Activated naive CD8-positive, alpha-beta T cell treated with anti-CD3 and anti-CD28 coated beads, Interleukin-2, amount 10 ng/mL, durations not matched to agents 7 days and 5 days (primary cell): Measurements from ENCODE around the gene ZSCAN29. TPM values are rescaled to one million over a fixed set of nuclear protein-coding genes. Genes with fewer than 3 reads are reported as not detected.
A peak's percentile ranks its signal among the peaks of the same experiment; 100 is the strongest.
"Not testable (repeated sequence)": the region's sequence is repeated elsewhere in the genome, so short reads cannot be mapped to it uniquely, and the experiment has no call there.

ENCODE experiments used
- ATAC-seq: fragments of 150-1000 bp; cut with Tn5 transposase; one replicate; pipeline ENCODE4 v1.10.0; 2021; ENCODE audit warnings: low read depth, moderate library complexity
- POLR2A ChIA-PET: fragments of 350-600 bp; sonication (Branson Sonifier 250); formaldehyde crosslinking; loops from one replicate; lab custom pipeline; 2021; ENCODE audit warnings: antibody characterized with exemption; lab: Charles Lee
- DNase-seq: peaks from one replicate; pipeline ENCODE4 v3.0.0; 2021
- H3K27ac Mint-ChIP-seq: one replicate; pipeline ENCODE4 v1.8.0; 2022; ENCODE audit warnings: mild to moderate bottlenecking, mixed read lengths
- H3K27me3 Mint-ChIP-seq: one replicate; pipeline ENCODE4 v1.8.0; 2022; ENCODE audit warnings: mild to moderate bottlenecking, moderate library complexity, mixed read lengths
- H3K36me3 Mint-ChIP-seq: one replicate; pipeline ENCODE4 v1.8.0; 2021; ENCODE audit warnings: mild to moderate bottlenecking, mixed read lengths
- H3K4me1 Mint-ChIP-seq: one replicate; pipeline ENCODE4 v1.8.0; 2021; ENCODE audit warnings: mixed read lengths
- H3K4me3 Mint-ChIP-seq: one replicate; pipeline ENCODE4 v1.8.0; 2022; ENCODE audit warnings: mild to moderate bottlenecking, moderate library complexity, mixed read lengths
- H3K9me3 Mint-ChIP-seq: one replicate; pipeline ENCODE4 v1.8.0; 2021; ENCODE audit warnings: mixed read lengths
- total RNA-seq, 2 experiments: library from RNA; stranded (reverse); gene quantifications; one replicate each; pipeline ENCODE4 v1.2.3, GENCODE V29; 2021

The ZSCAN29 gene
- 10 to 100 TPM; 34.0 to 36.1 TPM for total RNA-seq

DNA sequence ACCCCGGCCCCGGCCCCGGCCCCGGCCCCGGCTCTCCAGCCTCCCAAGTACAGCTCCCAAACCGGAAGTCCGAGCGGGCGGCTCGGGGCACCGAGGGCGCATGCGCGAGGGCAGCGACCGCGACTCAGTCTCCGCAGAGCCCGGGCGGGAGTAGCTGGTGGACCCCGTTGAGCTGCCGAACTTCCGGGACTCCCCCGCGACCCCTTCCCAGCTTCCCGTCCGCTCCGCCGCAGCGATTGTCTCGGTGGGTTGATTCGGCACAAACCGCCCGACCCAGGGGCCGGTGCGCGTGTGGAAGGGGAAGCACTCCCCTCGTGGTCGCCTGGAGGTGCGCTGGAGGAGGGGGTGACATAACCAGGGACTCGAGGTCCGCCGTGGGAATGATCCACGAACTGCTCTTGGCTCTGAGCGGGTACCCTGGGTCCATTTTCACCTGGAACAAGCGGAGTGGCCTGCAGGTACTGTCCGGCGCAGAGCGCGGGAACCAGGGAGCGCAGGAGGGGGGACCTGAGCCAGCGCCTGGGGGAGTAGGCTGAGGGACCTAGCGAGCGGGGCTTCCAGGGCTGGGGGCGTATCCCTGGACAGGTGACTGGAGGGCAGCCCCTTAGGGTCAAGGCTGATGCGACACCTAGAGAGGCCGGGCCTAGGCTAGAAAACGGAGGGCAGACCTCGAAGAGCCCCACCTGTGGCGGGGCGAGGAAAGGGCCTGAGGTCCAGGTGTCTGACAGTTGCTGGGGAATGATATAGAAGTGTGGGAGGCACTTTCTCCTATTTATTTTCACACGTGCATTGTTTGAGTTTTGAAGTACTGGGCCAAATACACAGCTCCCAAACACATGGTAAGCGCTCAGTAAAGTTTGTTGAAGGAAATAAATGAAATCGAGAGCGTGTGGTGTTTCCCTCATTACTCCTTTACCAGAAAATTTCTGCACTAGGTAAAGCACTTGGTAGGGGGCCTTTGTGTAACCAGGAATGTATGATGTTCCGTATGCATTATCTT is at the start of gene ZSCAN29, which contains the start of gene TUBGCP4:
Gene ZSCAN29, minus strand, starts transcription at position 69 of the 1,000 bp plus-strand sequence. CDS start 1,130 bp downstream, outside the sequence.
Gene TUBGCP4, plus strand, starts transcription at position 127 of the 1,000 bp plus-strand sequence. Its CDS starts 254 bp downstream, at position 381.
- POLR2A ChIA-PET = interaction anchor here (0.5 to 2.3 kb wide), 10 partner anchors 9 to 1710 kb away, joined by 3 to 9 read pairs (median 3); partner anchors contain the start of gene ELL3
- H3K27me3 Mint-ChIP-seq = no peaks in the 10 kb centered on the region
- peaks cover 40% of the 10 kb centered on the region for H3K36me3 Mint-ChIP-seq
- peaks cover 3% of the 10 kb centered on the region for H3K9me3 Mint-ChIP-seq
- peaks cover 33% of the 10 kb centered on the region for H3K4me1 Mint-ChIP-seq
- DNase-seq (peak; percentile 89), ATAC-seq (peak; percentile 83)
- H3K4me3 Mint-ChIP-seq = peak within 1 kb of the TSS; percentile 88
- H3K27ac Mint-ChIP-seq = peak within 1 kb of the TSS; percentile 85

DNA sequence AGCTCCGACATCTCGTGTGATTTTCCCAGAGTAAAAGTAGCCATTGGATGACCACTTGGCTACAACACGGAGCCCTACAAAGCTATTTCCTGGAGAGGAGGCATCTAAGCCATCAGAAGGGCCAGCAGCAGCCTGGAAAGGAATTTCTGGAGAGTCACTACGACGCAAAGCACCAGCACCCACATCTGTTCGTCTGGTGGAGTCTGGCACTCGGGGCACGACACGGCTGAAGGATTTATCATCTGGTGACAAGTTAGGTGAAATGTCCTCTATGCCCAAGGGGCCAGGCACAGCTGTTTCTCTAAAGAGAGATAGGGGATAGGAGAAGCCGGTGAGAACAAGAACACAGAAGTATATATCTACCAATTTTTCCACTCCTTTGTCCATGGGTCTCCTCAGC is 49.6 kb upstream of the ZSCAN29 start:
- no peak overlapping the region for H3K27ac Mint-ChIP-seq
- POLR2A ChIA-PET = no interaction called here
- no peaks in the 10 kb centered on the region for H3K9me3 Mint-ChIP-seq
- peaks cover 16% of the 10 kb centered on the region for H3K36me3 Mint-ChIP-seq
- ATAC-seq (no peak), DNase-seq (no peak)
- H3K4me3 Mint-ChIP-seq = no peak overlapping the region
- H3K27me3 Mint-ChIP-seq = no peaks in the 10 kb centered on the region
- H3K4me1 Mint-ChIP-seq = peaks cover 9% of the 10 kb centered on the region

DNA sequence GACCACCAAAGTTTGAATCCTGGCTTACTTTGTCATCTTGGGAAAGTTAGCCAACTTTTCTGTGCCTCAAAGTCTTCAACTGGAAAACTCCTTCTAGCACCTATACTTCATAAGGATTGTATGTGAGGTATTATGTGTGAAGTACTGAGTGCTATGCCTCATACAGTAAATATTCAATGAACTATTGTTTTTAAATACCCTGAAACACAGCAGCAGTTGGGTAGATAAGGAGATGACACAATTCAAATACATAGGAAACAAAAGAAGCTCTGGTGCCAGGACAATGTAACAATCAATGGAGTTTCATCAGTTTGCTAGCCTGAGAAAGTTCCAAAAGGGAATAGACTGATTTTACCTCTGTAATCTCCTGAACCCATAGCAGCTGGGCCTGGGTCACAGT is 43.4 kb upstream of the ZSCAN29 start:
- Mint-ChIP-seq H3K9me3 (no peaks in the 10 kb centered on the region), H3K27ac (no peak overlapping the region), H3K4me1 (no peaks in the 10 kb centered on the region), H3K27me3 (no peaks in the 10 kb centered on the region), H3K36me3 (peaks cover 18% of the 10 kb centered on the region), H3K4me3 (no peak overlapping the region)
- POLR2A ChIA-PET = no interaction called here
- no peak for DNase-seq
- no peak for ATAC-seq

DNA sequence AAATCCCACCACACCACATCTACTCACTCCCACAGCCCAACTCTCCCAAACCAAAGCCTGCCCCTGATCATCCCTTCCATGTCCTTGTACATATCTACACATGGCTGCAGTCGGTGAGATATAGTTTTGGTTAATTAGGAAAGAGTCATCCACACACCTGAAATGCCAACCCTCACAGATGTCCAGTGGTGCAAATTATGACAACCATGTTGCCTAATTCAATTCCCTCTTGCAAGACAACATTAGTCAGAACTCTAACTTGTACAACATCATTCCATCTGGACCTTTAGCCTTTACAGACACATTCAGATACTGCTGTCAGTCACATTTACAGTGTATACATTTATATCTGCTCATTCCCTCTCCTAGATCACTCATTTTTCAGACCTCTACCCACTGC is 41.3 kb upstream of the ZSCAN29 start:
- Mint-ChIP-seq H3K36me3 (peaks cover 21% of the 10 kb centered on the region), H3K4me1 (no peaks in the 10 kb centered on the region), H3K27me3 (no peaks in the 10 kb centered on the region), H3K9me3 (no peaks in the 10 kb centered on the region), H3K27ac (no peak overlapping the region), H3K4me3 (no peak overlapping the region)
- POLR2A ChIA-PET = no interaction called here
- no peak for ATAC-seq
- DNase-seq = no peak

DNA sequence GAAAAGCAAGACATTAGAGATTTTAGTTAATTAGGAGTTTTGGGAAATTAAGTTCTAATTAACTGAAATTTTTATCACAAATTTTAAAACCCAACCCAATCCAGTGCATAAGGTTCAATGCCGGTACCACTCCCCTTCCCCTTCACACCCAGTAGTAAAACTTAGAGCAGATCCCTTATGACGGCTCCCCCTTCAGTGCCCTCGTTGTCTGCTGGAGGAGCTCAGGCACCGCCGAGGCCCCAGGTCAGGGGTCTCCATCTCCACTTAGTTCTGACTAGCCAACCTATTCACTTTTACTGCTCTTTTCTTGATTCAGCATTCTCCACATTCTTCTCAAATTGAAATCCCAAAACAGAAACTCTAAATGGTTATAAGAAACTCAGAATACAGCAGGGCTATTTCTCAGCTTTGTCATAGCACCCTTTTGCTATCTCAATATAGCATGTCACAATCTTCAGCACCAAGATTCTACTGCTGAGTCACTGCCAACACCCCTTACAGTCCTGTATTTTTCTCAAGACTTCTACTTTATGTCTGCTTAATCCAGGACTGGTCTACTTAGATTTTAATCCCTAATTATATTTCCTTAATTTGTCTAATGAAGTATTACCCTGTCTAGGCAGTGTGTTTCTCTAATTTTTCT is 39.9 kb upstream of the ZSCAN29 start:
- POLR2A ChIA-PET = no interaction called here
- Mint-ChIP-seq H3K9me3 (no peaks in the 10 kb centered on the region), H3K27ac (no peak overlapping the region), H3K4me3 (no peak overlapping the region), H3K4me1 (no peaks in the 10 kb centered on the region), H3K36me3 (peaks cover 25% of the 10 kb centered on the region), H3K27me3 (no peaks in the 10 kb centered on the region)
- DNase-seq (no peak), ATAC-seq (no peak)

DNA sequence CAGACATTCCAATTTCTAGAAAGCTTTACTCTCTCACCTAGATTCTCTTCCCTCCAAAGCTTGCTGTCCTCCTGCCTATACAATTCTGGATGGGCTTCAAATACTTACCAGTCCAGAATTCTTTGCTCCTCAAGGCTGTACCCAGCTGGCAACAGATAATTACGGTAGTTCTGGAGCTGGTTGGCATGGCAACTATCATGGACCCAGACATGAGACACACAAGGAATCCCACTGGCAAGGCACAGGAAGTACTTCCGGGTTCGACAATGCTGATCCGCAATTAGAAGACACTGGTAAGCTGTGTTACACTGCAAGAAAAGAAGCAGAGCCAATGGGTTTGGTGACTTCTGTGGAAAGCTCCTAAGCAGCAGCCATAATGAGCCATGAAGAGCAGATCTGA is 37.9 kb upstream of the ZSCAN29 start:
- Mint-ChIP-seq H3K9me3 (no peaks in the 10 kb centered on the region), H3K27ac (no peak overlapping the region), H3K36me3 (peaks cover 31% of the 10 kb centered on the region), H3K4me1 (no peaks in the 10 kb centered on the region), H3K4me3 (no peak overlapping the region), H3K27me3 (no peaks in the 10 kb centered on the region)
- ATAC-seq (no peak), DNase-seq (no peak)
- POLR2A ChIA-PET = no interaction called here

DNA sequence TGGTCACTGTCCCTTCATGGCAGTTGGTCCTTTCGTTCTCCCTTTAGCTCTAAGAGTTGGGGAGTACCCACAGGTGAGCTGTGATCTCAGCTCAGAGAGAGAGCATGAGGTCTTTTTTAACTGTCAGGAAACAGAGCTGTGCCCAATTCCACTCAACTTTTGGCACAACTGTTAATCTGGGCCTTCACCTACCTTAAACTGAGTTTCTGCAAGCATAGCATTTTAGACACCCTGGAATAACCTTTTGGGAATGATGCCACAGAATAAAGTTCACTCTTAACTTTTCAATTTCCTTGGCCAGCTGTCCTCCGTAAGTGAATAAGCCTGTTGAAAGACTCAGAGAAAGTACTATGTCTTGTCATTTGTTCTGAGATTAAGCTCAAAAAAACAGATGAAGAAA is 36.0 kb upstream of the ZSCAN29 start:
- Mint-ChIP-seq H3K27ac (no peak overlapping the region), H3K36me3 (peaks cover 30% of the 10 kb centered on the region), H3K4me1 (no peaks in the 10 kb centered on the region), H3K4me3 (no peak overlapping the region), H3K27me3 (no peaks in the 10 kb centered on the region), H3K9me3 (no peaks in the 10 kb centered on the region)
- DNase-seq (no peak), ATAC-seq (no peak)
- POLR2A ChIA-PET = interaction anchor here (1.0 kb wide), 1 partner anchor 10 kb away, joined by 3 read pairs; no protein-coding TSS in a partner anchor

DNA sequence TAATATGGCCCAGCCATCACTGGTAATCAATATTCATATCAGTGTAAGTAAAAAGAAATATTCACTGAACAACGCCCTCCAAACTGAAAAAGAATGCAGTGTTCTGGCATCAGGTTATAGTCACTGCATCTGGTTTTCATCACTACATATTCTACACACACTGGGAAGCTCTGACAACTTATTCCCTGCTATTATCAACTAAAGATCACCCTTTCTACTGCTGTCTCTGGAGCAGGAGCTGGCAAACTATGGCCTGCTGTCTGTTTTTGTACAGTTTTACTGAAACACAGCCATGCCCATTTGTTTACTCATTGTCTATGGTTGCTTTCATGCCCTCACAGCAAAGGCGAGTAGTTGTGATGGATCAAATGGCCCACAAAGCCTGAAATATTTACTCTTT is 35.3 kb upstream of the ZSCAN29 start:
- no peak for DNase-seq
- Mint-ChIP-seq H3K27ac (no peak overlapping the region), H3K4me3 (no peak overlapping the region), H3K9me3 (no peaks in the 10 kb centered on the region), H3K36me3 (peaks cover 32% of the 10 kb centered on the region), H3K27me3 (no peaks in the 10 kb centered on the region), H3K4me1 (no peaks in the 10 kb centered on the region)
- ATAC-seq = no peak
- POLR2A ChIA-PET = interaction anchor here (1.0 kb wide), 1 partner anchor 10 kb away, joined by 3 read pairs; no protein-coding TSS in a partner anchor

DNA sequence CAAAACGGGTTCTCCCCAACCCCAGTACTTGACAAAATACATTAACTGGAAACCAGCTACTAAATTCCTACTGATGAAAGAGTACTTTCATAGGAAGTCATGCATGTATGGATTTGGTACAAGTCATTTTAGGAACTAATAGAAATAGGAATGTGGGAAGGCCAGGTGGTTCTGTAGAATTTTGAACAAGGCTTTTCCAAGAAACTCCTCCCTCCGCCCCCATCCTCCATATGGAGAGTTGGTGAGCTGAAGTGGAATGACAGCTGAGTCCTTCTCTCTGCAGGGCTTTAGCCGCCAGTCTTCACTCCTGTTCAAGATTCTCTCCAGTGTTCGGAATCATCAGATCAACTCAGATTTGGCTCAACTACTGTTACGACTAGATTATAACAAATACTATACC is 33.3 kb upstream of the ZSCAN29 start:
- Mint-ChIP-seq H3K9me3 (no peaks in the 10 kb centered on the region), H3K4me3 (no peak overlapping the region), H3K27me3 (no peaks in the 10 kb centered on the region), H3K27ac (no peak overlapping the region), H3K36me3 (peaks cover 29% of the 10 kb centered on the region), H3K4me1 (no peaks in the 10 kb centered on the region)
- no peak for DNase-seq
- POLR2A ChIA-PET = no interaction called here
- ATAC-seq = no peak

DNA sequence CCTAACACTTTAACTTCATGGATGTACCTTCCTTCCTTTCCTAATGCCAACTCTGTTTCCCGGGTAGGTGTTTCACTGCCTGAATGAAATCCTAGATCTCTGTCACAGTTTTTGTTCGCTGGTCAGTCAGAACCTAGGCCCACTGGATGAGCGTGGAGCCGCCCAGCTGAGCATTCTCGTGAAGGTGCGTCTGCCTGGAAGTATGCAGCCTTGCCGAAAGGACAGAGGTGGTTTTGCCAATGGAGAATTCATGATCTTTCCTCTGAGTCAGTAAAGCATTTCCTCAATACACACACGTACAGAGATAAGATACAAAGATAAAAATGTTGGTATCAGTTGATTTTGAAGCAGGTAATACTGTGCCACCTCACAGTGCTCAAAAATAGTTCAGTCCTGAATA is 32.8 kb upstream of the ZSCAN29 start:
- POLR2A ChIA-PET = interaction anchor here (1.0 kb wide), 1 partner anchor 14 kb away, joined by 3 read pairs; no protein-coding TSS in a partner anchor
- no peak for ATAC-seq
- no peaks in the 10 kb centered on the region for H3K9me3 Mint-ChIP-seq
- no peak overlapping the region for H3K27ac Mint-ChIP-seq
- DNase-seq = no peak
- H3K36me3 Mint-ChIP-seq = peaks cover 30% of the 10 kb centered on the region
- H3K4me3 Mint-ChIP-seq = no peak overlapping the region
- no peaks in the 10 kb centered on the region for H3K4me1 Mint-ChIP-seq
- H3K27me3 Mint-ChIP-seq = no peaks in the 10 kb centered on the region

DNA sequence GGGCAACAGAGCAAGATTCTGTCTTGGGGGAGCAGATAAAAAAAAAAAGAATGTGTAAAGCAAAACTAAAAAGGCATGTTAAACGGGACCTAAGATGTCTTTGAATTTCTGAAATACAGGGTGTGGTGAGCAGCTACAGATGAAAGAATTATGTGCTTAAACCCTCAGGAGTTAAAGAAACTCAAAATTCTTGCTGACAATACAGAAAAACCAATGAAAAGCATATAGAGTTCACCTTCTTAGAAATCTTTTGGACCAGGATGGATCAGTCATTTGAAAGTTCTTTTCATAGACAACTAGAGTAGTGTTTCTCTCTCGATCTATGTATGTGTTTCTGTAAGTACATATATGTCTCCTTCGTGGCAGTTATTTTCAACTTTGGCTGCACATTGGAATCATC is 31.4 kb upstream of the ZSCAN29 start:
- H3K27me3 Mint-ChIP-seq = no peaks in the 10 kb centered on the region
- H3K4me1 Mint-ChIP-seq = no peaks in the 10 kb centered on the region
- H3K4me3 Mint-ChIP-seq = no peak overlapping the region
- H3K9me3 Mint-ChIP-seq = no peaks in the 10 kb centered on the region
- H3K27ac Mint-ChIP-seq = no peak overlapping the region
- POLR2A ChIA-PET = no interaction called here
- peaks cover 25% of the 10 kb centered on the region for H3K36me3 Mint-ChIP-seq
- DNase-seq (no peak), ATAC-seq (no peak)

DNA sequence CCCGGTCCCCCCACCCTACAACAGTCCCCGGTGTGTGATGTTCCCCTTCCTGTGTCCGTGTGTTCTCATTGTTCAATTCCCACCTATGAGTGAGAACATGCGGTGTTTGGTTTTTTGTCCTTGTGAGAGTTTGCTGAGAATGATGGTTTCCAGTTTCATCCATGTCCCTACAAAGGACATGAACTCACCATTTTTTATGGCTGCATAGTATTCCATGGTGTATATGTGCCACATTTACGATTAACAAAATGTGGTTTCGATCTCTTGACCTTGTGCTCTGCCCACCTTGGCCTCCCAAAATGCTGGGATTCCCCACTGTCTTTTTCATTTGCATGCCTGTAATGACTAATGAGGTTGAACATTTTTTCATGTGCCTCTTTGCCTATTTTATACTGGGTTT is 22.7 kb upstream of the ZSCAN29 start:
- POLR2A ChIA-PET, DNase-seq, H3K27ac Mint-ChIP-seq, H3K9me3 Mint-ChIP-seq, H3K27me3 Mint-ChIP-seq, ATAC-seq, H3K4me1 Mint-ChIP-seq, H3K4me3 Mint-ChIP-seq: not testable (repeated sequence)
- peaks cover 32% of the 10 kb centered on the region for H3K36me3 Mint-ChIP-seq

DNA sequence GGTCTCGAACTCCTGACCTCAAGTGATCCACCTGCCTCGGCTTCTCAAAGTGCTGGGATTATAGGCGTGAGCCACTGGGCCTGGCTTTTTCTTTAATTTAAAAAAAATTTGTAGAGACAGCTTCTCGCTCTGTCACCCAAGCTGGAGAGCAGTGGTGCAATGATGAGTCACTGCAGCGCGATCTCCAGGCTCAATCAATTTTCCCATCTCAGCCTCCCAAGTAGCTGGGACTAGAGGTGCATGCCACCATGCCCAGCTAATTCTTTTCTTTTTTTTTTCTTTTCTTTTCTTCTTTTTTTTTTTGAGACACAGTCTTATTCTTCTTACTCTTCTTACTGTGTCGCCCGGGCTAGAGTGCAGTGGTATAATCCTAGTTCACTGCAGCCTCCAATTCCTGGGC is 19.9 kb upstream of the ZSCAN29 start:
- H3K36me3 Mint-ChIP-seq = peaks cover 37% of the 10 kb centered on the region
- POLR2A ChIA-PET = no interaction called here

More for the DNA sequence above, 19.9 kb upstream of the ZSCAN29 start:
- DNase-seq (no peak), ATAC-seq (no peak)
- Mint-ChIP-seq H3K4me1 (peaks cover 2% of the 10 kb centered on the region), H3K27me3 (no peaks in the 10 kb centered on the region), H3K4me3 (no peak overlapping the region), H3K27ac (no peak overlapping the region), H3K9me3 (no peaks in the 10 kb centered on the region)
